Tongue (tissue), 2 donors: ENCODE results near the gene IQCE. TPM values are rescaled to one million over a fixed set of nuclear protein-coding genes. Genes with fewer than 3 reads are reported as not detected.

ENCODE experiments used
- DNase-seq: peaks from one replicate; pipeline ENCODE4 v3.0.0-alpha.2; 2015
- total RNA-seq: library from RNA; depleted of rRNA; stranded (reverse); fragments of >200 nt; gene quantifications from one replicate; pipeline ENCODE4 v1.2.3, GENCODE V29; 2014

Gene IQCE
- total RNA-seq, 1 donor from 2014 or later: 6.4 TPM

GRCh38 chr7:2619116-2619515 is 60.3 kb downstream of the IQCE start:
- DNase-seq: peak; percentile 56

GRCh38 chr7:2621061-2621828 is 62.5 kb downstream of the IQCE start:
- DNase-seq: peak; percentile 85

GRCh38 chr7:2621948-2622640 is 63.3 kb downstream of the IQCE start:
- DNase-seq: peak; percentile 94

GRCh38 chr7:2622869-2623697 is 64.3 kb downstream of the IQCE start:
- no peak for DNase-seq

GRCh38 chr7:2623698-2624014 is 64.9 kb downstream of the IQCE start:
- no peak for DNase-seq

GRCh38 chr7:2624293-2624886 is 65.6 kb downstream of the IQCE start:
- DNase-seq: peak; percentile 50

- DNase-seq: peak; percentile 92
Measured at GRCh38 chr7:2626498-2627117, 67.8 kb downstream of the IQCE start.

- DNase-seq: no peak
Measured at GRCh38 chr7:2627258-2628129, 68.7 kb downstream of the IQCE start.

- peak; percentile 47 for DNase-seq
Measured at GRCh38 chr7:2628130-2628482, 69.3 kb downstream of the IQCE start.

- no peak for DNase-seq
Measured at GRCh38 chr7:2628891-2629290, 70.1 kb downstream of the IQCE start.

GRCh38 chr7:2629746-2630681 is 71.2 kb downstream of the IQCE start:
- DNase-seq: no peak

- DNase-seq: peak; percentile 52
Measured at GRCh38 chr7:2631946-2632732, 73.4 kb downstream of the IQCE start, which contains the start of gene TTYH3. TSS of gene TTYH3 (plus strand) at chr7:2631986. CDS start at chr7:2632156, 170 bp downstream.

- DNase-seq: peak; percentile 86
Measured at GRCh38 chr7:2632733-2633537, 74.2 kb downstream of the IQCE start.

- no peak for DNase-seq
Measured at GRCh38 chr7:2633538-2634266, 74.9 kb downstream of the IQCE start.

GRCh38 chr7:2634267-2635145 is 75.7 kb downstream of the IQCE start:
- DNase-seq: no peak

- no peak for DNase-seq
Measured at GRCh38 chr7:2635148-2635668, 76.4 kb downstream of the IQCE start.
